ENCODE data around the gene TET2.

GRCh38 chr4:105280338-105281123, 133.9 kb downstream of the TET2 start:
- no peak for TF ChIP-seq CTCF (IDR thresholded peaks at IDR 0.05)
- no peak for TF ChIP-seq EP300 (IDR thresholded peaks at IDR 0.05)
- TF ChIP-seq POLR2AphosphoS5 (IDR thresholded peaks at IDR 0.05): no peak
- no peak for TF ChIP-seq POLR2A (IDR thresholded peaks at IDR 0.05)

Measured in sigmoid colon (tissue), 4 donors.